Activated CD4-positive, alpha-beta memory T cell treated with anti-CD3 and anti-CD28 coated beads for 36 hours (primary cell): ENCODE data around the gene PTPRN2. TPM values are rescaled to one million over a fixed set of nuclear protein-coding genes. Genes with fewer than 3 reads are reported as not detected.

Experiments used
- CTCF ChIA-PET: fragments of 350-600 bp; sonication (Branson Sonifier 250); formaldehyde crosslinking; loops from one replicate; lab custom pipeline; 2021; ENCODE audit warnings: antibody characterized with exemption, inconsistent platforms; lab: Charles Lee
- POLR2A ChIA-PET: fragments of 350-600 bp; sonication (Branson Sonifier 250); formaldehyde crosslinking; loops from one replicate; lab custom pipeline; 2021; ENCODE audit warnings: antibody characterized with exemption; lab: Charles Lee
- DNase-seq: peaks from one replicate; pipeline ENCODE4 v3.0.0-alpha.2; 2020
- H3K27ac Mint-ChIP-seq: one replicate; pipeline ENCODE4 v1.8.0; 2021; ENCODE audit warnings: mixed read lengths
- H3K27me3 Mint-ChIP-seq: one replicate; pipeline ENCODE4 v1.8.0; 2021; ENCODE audit warnings: mixed read lengths
- H3K36me3 Mint-ChIP-seq: one replicate; pipeline ENCODE4 v1.8.0; 2021; ENCODE audit warnings: mixed read lengths
- H3K4me1 Mint-ChIP-seq: one replicate; pipeline ENCODE4 v1.8.0; 2021; ENCODE audit warnings: low read depth, mixed read lengths
- H3K4me3 Mint-ChIP-seq: one replicate; pipeline ENCODE4 v1.8.0; 2021; ENCODE audit warnings: mild to moderate bottlenecking, mixed read lengths
- H3K9me3 Mint-ChIP-seq: one replicate; pipeline ENCODE4 v1.8.0; 2021; ENCODE audit warnings: mixed read lengths
- intact Hi-C: fragments of 100-400 bp; cut with micrococcal nuclease; formaldehyde crosslinking; loops from one replicate; pipeline ENCODE4 v1.15.1; 2023
- total RNA-seq, 2 experiments: library from RNA; stranded (reverse); gene quantifications; one replicate each; pipeline ENCODE4 v1.2.3, GENCODE V29; 2021

The PTPRN2 gene
- total RNA-seq, 2 experiments from 2014 or later: 0.51 to 0.64 TPM

- Mint-ChIP-seq H3K27me3 (peaks cover 30% of the 10 kb centered on the region), H3K4me1 (no peaks in the 10 kb centered on the region), H3K4me3 (no peak overlapping the region), H3K27ac (no peak overlapping the region), H3K9me3 (no peaks in the 10 kb centered on the region), H3K36me3 (no peaks in the 10 kb centered on the region)
- DNase-seq: no peak
- ChIA-PET POLR2A (no interaction called here), CTCF (interaction anchor here (0.6 kb wide), 1 partner anchor 81 kb away, joined by 5 read pairs; no protein-coding TSS in a partner anchor)
- intact Hi-C loops: no loop called here
Observed at GRCh38 chr7:158568974-158569857, 18.4 kb downstream of the PTPRN2 start.

- POLR2A ChIA-PET: no interaction called here
- no peaks in the 10 kb centered on the region for H3K9me3 Mint-ChIP-seq
- no peaks in the 10 kb centered on the region for H3K36me3 Mint-ChIP-seq
- DNase-seq: no peak
- CTCF ChIA-PET: no interaction called here
- no peak overlapping the region for H3K4me3 Mint-ChIP-seq
- H3K27ac Mint-ChIP-seq: no peak overlapping the region
- intact Hi-C loops: no loop called here
- H3K4me1 Mint-ChIP-seq: no peaks in the 10 kb centered on the region
- peaks cover 32% of the 10 kb centered on the region for H3K27me3 Mint-ChIP-seq
Observed at GRCh38 chr7:158567153-158567603, 20.4 kb downstream of the PTPRN2 start.

GRCh38 chr7:158564663-158565035, 23.0 kb downstream of the PTPRN2 start:
- Mint-ChIP-seq H3K36me3 (no peaks in the 10 kb centered on the region), H3K27me3 (peaks cover 26% of the 10 kb centered on the region), H3K9me3 (no peaks in the 10 kb centered on the region), H3K27ac (no peak overlapping the region), H3K4me1 (no peaks in the 10 kb centered on the region), H3K4me3 (no peak overlapping the region)
- ChIA-PET POLR2A (no interaction called here), CTCF (no interaction called here)
- no peak for DNase-seq
- intact Hi-C loops: no loop called here

GRCh38 chr7:158563911-158564662, 23.5 kb downstream of the PTPRN2 start:
- Mint-ChIP-seq H3K4me3 (no peak overlapping the region), H3K4me1 (no peaks in the 10 kb centered on the region), H3K27ac (no peak overlapping the region), H3K27me3 (peaks cover 25% of the 10 kb centered on the region), H3K9me3 (no peaks in the 10 kb centered on the region), H3K36me3 (no peaks in the 10 kb centered on the region)
- ChIA-PET CTCF (no interaction called here), POLR2A (interaction anchor here (0.6 to 1.0 kb wide), 2 partner anchors 92 to 141 kb away, joined by 3 read pairs; no protein-coding TSS in a partner anchor)
- intact Hi-C loops: no loop called here
- no peak for DNase-seq

- H3K27me3 Mint-ChIP-seq: peaks cover 18% of the 10 kb centered on the region
Observed at GRCh38 chr7:158563051-158563450, 24.6 kb downstream of the PTPRN2 start.

GRCh38 chr7:158562517-158562916, 25.1 kb downstream of the PTPRN2 start:
- ChIA-PET CTCF (no interaction called here), POLR2A (no interaction called here)
- no peaks in the 10 kb centered on the region for H3K9me3 Mint-ChIP-seq
- H3K36me3 Mint-ChIP-seq: no peaks in the 10 kb centered on the region
- no peak for DNase-seq
- no peak overlapping the region for H3K27ac Mint-ChIP-seq
- peaks cover 16% of the 10 kb centered on the region for H3K27me3 Mint-ChIP-seq
- no peaks in the 10 kb centered on the region for H3K4me1 Mint-ChIP-seq
- no peak overlapping the region for H3K4me3 Mint-ChIP-seq
- intact Hi-C loops: no loop called here

More at GRCh38 chr7:158563051-158563450, 24.6 kb downstream of the PTPRN2 start:
- no peaks in the 10 kb centered on the region for H3K36me3 Mint-ChIP-seq
- H3K4me3 Mint-ChIP-seq: no peak overlapping the region
- intact Hi-C loops: no loop called here
- H3K27ac Mint-ChIP-seq: no peak overlapping the region
- DNase-seq: no peak
- no peaks in the 10 kb centered on the region for H3K9me3 Mint-ChIP-seq
- no peaks in the 10 kb centered on the region for H3K4me1 Mint-ChIP-seq
- ChIA-PET POLR2A (no interaction called here), CTCF (no interaction called here)

- Mint-ChIP-seq H3K4me1 (no peaks in the 10 kb centered on the region), H3K27me3 (peaks cover 13% of the 10 kb centered on the region), H3K36me3 (no peaks in the 10 kb centered on the region), H3K4me3 (no peak overlapping the region), H3K27ac (no peak overlapping the region), H3K9me3 (no peaks in the 10 kb centered on the region)
- POLR2A ChIA-PET: no interaction called here
- intact Hi-C loops: no loop called here
- CTCF ChIA-PET: no interaction called here
- no peak for DNase-seq
Observed at GRCh38 chr7:158561659-158562058, 26.0 kb downstream of the PTPRN2 start.

- CTCF ChIA-PET: no interaction called here
- Mint-ChIP-seq H3K9me3 (no peaks in the 10 kb centered on the region), H3K27me3 (peaks cover 13% of the 10 kb centered on the region), H3K4me3 (no peak overlapping the region), H3K4me1 (no peaks in the 10 kb centered on the region), H3K27ac (no peak overlapping the region), H3K36me3 (no peaks in the 10 kb centered on the region)
- POLR2A ChIA-PET: no interaction called here
- intact Hi-C loops: no loop called here
- DNase-seq: no peak
Observed at GRCh38 chr7:158560386-158560785, 27.2 kb downstream of the PTPRN2 start.

- Mint-ChIP-seq H3K4me1 (no peaks in the 10 kb centered on the region), H3K27me3 (peaks cover 9% of the 10 kb centered on the region), H3K9me3 (no peaks in the 10 kb centered on the region), H3K36me3 (no peaks in the 10 kb centered on the region), H3K27ac (no peak overlapping the region), H3K4me3 (no peak overlapping the region)
- ChIA-PET POLR2A (no interaction called here), CTCF (no interaction called here)
- DNase-seq: no peak
- intact Hi-C loops: no loop called here
Observed at GRCh38 chr7:158559356-158559755, 28.3 kb downstream of the PTPRN2 start.

- no peak overlapping the region for H3K27ac Mint-ChIP-seq
- peaks cover 10% of the 10 kb centered on the region for H3K27me3 Mint-ChIP-seq
- ChIA-PET POLR2A (no interaction called here), CTCF (no interaction called here)
- H3K4me3 Mint-ChIP-seq: no peak overlapping the region
- H3K9me3 Mint-ChIP-seq: no peaks in the 10 kb centered on the region
- intact Hi-C loops: no loop called here
- no peak for DNase-seq
- no peaks in the 10 kb centered on the region for H3K4me1 Mint-ChIP-seq
- H3K36me3 Mint-ChIP-seq: no peaks in the 10 kb centered on the region
Observed at GRCh38 chr7:158558816-158559215, 28.8 kb downstream of the PTPRN2 start.

- H3K36me3 Mint-ChIP-seq: no peaks in the 10 kb centered on the region
- no peak overlapping the region for H3K27ac Mint-ChIP-seq
- H3K9me3 Mint-ChIP-seq: no peaks in the 10 kb centered on the region
- H3K4me1 Mint-ChIP-seq: no peaks in the 10 kb centered on the region
- CTCF ChIA-PET: no interaction called here
- intact Hi-C loops: no loop called here
- no peak for DNase-seq
- H3K27me3 Mint-ChIP-seq: peaks cover 8% of the 10 kb centered on the region
- H3K4me3 Mint-ChIP-seq: no peak overlapping the region
- POLR2A ChIA-PET: no interaction called here
Observed at GRCh38 chr7:158557441-158557755, 30.2 kb downstream of the PTPRN2 start.

- no peak overlapping the region for H3K4me3 Mint-ChIP-seq
- H3K27me3 Mint-ChIP-seq: peaks cover 8% of the 10 kb centered on the region
- no peaks in the 10 kb centered on the region for H3K36me3 Mint-ChIP-seq
- POLR2A ChIA-PET: no interaction called here
- intact Hi-C loops: no loop called here
- H3K4me1 Mint-ChIP-seq: no peaks in the 10 kb centered on the region
- CTCF ChIA-PET: no interaction called here
- DNase-seq: no peak
- no peak overlapping the region for H3K27ac Mint-ChIP-seq
- no peaks in the 10 kb centered on the region for H3K9me3 Mint-ChIP-seq
Observed at GRCh38 chr7:158556721-158557440, 30.7 kb downstream of the PTPRN2 start.
